A549 (cell line): Measurements from ENCODE around the gene PPP1R3C. TPM values are rescaled to one million over a fixed set of nuclear protein-coding genes. Genes with fewer than 3 reads are reported as not detected.

Experiments used
- ATAC-seq, 2 experiments: fragments of 200-7000 bp in 1 of 2; fragments of >200 bp in 1 of 2; cut with Nextera tagmentation in 1 of 2; cut with Tn5 transposase in 1 of 2; 3 replicates each; pipeline versions ENCODE4 v1.8.0 to v1.9.1; 2018 to 2020; ENCODE audit warnings: mild to moderate bottlenecking in 1 of 2, moderate library complexity in 1 of 2
- CTCF ChIA-PET: fragments of 300-600 bp; sonication (Branson Sonifier 250); formaldehyde crosslinking; extraction: SDS; loops from one replicate; lab custom pipeline; 2021; ENCODE audit warnings: antibody characterized with exemption, inconsistent platforms; lab: Yijun Ruan, JAX
- POLR2A ChIA-PET: fragments of 350-600 bp; formaldehyde crosslinking; extraction: SDS; loops from one replicate; lab custom pipeline; 2021; ENCODE audit warnings: antibody characterized with exemption, inconsistent platforms; lab: Yijun Ruan, JAX
- DNase-seq, 2 experiments: peaks; one replicate each; pipeline versions ENCODE4 v3.0.0 to v3.0.0-alpha.2; 2011 to 2016; ENCODE audit warnings: low read depth in 1 of 2, low spot score in 1 of 2
- FAIRE-seq: peaks from 2 replicates; lab custom pipeline; 2011; peaks lifted over from hg19 to GRCh38; lab: Jason Lieb, UNC
- H3K27ac ChIP-seq, 2 experiments: fragments of >200 bp; sonication (Bioruptor Twin); formaldehyde crosslinking; 3 replicates each; pipeline ENCODE4 v1.5.1; 2016 to 2017
- H3K4me1 ChIP-seq: fragments of >200 bp; sonication (Bioruptor Twin); formaldehyde crosslinking; 3 replicates; pipeline ENCODE4 v1.6.1; 2016
- H3K4me2 ChIP-seq: fragments of >200 bp; sonication (Bioruptor Twin); formaldehyde crosslinking; 3 replicates; pipeline ENCODE4 v1.6.1; 2016
- H3K4me3 ChIP-seq: fragments of >200 bp; sonication (Bioruptor Twin); formaldehyde crosslinking; 3 replicates; pipeline ENCODE4 v1.5.1; 2016
- H3K9me3 ChIP-seq: fragments of >200 bp; sonication (Bioruptor Twin); formaldehyde crosslinking; 3 replicates; pipeline ENCODE4 v1.6.1; 2016
- CBX8 ChIP-seq: fragments of 200-600 bp; sonication (generic); IDR thresholded peaks from 2 replicates; pipeline ENCODE4 v1.6.1; 2016
- CHD2 ChIP-seq: fragments of 150-350 bp; IDR thresholded peaks from 2 replicates; pipeline ENCODE4 v1.6.1; 2014; ENCODE audit warnings: low read length; ENCODE audit not compliant: partially characterized antibody
- CTCF ChIP-seq: fragments of >200 bp; sonication (Bioruptor Twin); formaldehyde crosslinking; IDR thresholded peaks from 3 replicates; pipeline ENCODE4 v1.5.1; 2016
- EHF ChIP-seq: fragments of 250-450 bp; sonication (Bioruptor Pico); IDR thresholded peaks from 2 replicates; pipeline ENCODE4 v1.5.0; 2020; ENCODE audit warnings: mild to moderate bottlenecking
- ELK1 ChIP-seq: fragments of 150-350 bp; IDR thresholded peaks from 2 replicates; pipeline ENCODE4 v1.6.1; 2014; ENCODE audit warnings: low read depth, mild to moderate bottlenecking, low read length
- ESRRA ChIP-seq: fragments of 150-350 bp; IDR thresholded peaks from 2 replicates; pipeline ENCODE4 v1.6.1; 2014; ENCODE audit warnings: mild to moderate bottlenecking, low read length, borderline replicate concordance
- FOSL2 ChIP-seq, 2 experiments: fragments of 450-650 bp in 1 of 2; fragments of >200 bp in 1 of 2; sonication (Bioruptor Twin) in 1 of 2; formaldehyde crosslinking; IDR thresholded peaks; 2 replicates each; pipeline versions ENCODE4 v1.5.0 to v1.6.1; 2016 to 2020; ENCODE audit warnings: mild to moderate bottlenecking in 1 of 2, moderate library complexity in 1 of 2
- GATA3 ChIP-seq: IDR thresholded peaks from 2 replicates; pipeline ENCODE4 v1.6.1; 2012; ENCODE audit warnings: borderline replicate concordance
- HES2 ChIP-seq: fragments of >200 bp; sonication (Bioruptor Twin); formaldehyde crosslinking; IDR thresholded peaks from 2 replicates; pipeline ENCODE4 v1.6.1; 2016
- HOXA7 ChIP-seq: fragments of 250-450 bp; sonication (Bioruptor Pico); IDR thresholded peaks from 2 replicates; pipeline ENCODE4 v1.5.0; 2020; ENCODE audit warnings: mild to moderate bottlenecking, moderate library complexity
- HOXB13 ChIP-seq: fragments of 250-450 bp; sonication (Bioruptor Pico); IDR thresholded peaks from 2 replicates; pipeline ENCODE4 v1.5.0; 2020; ENCODE audit warnings: low read depth, mild to moderate bottlenecking, moderate library complexity
- JUN ChIP-seq, 2 experiments: fragments of >200 bp; sonication (Bioruptor Twin); formaldehyde crosslinking; IDR thresholded peaks; 2 replicates in 1 of 2; 3 replicates in 1 of 2; pipeline ENCODE4 v1.6.1; 2016 to 2017
- KDM1A ChIP-seq: fragments of 200-600 bp; sonication (generic); IDR thresholded peaks from 2 replicates; pipeline ENCODE4 v1.6.1; 2016; ENCODE audit warnings: low read depth, mild to moderate bottlenecking
- KDM5A ChIP-seq: fragments of 200-600 bp; sonication (generic); IDR thresholded peaks from 2 replicates; pipeline ENCODE4 v1.6.1; 2016; ENCODE audit warnings: antibody characterized with exemption, mild to moderate bottlenecking
- MAX ChIP-seq: IDR thresholded peaks from 2 replicates; pipeline ENCODE4 v1.6.1; 2012
- MAZ ChIP-seq: fragments of 150-350 bp; IDR thresholded peaks from 2 replicates; pipeline ENCODE4 v1.6.1; 2014; ENCODE audit warnings: antibody characterized with exemption, low read depth, low read length, borderline replicate concordance
- NFE2L2 ChIP-seq: fragments of 150-350 bp; conservative IDR thresholded peaks from 2 replicates; pipeline ENCODE4 v1.6.1; 2014; ENCODE audit warnings: low read length
- NR3C1 ChIP-seq: fragments of >200 bp; sonication (Bioruptor Twin); formaldehyde crosslinking; IDR thresholded peaks from 3 replicates; pipeline ENCODE4 v1.6.1; 2017
- PBX3 ChIP-seq: IDR thresholded peaks from 2 replicates; pipeline ENCODE4 v1.6.1; 2012
- PHF8 ChIP-seq: fragments of 200-600 bp; sonication (generic); IDR thresholded peaks from 2 replicates; pipeline ENCODE4 v1.6.1; 2016; ENCODE audit warnings: low read depth, mild to moderate bottlenecking, antibody characterized with exemption, moderate library complexity, borderline replicate concordance
- POLR2AphosphoS2 ChIP-seq: conservative IDR thresholded peaks from 2 replicates; pipeline ENCODE4 v1.6.1; 2012; ENCODE audit warnings: low read length, improper control_type of control experiment, inconsistent platforms
- RAD21 ChIP-seq, 2 experiments: fragments of >200 bp in 1 of 2; sonication (Bioruptor Twin) in 1 of 2; formaldehyde crosslinking in 1 of 2; IDR thresholded peaks in 1 of 2; conservative IDR thresholded peaks in 1 of 2; 2 replicates in 1 of 2; 3 replicates in 1 of 2; pipeline ENCODE4 v1.6.1; 2012 to 2018; ENCODE audit warnings: inconsistent platforms in 1 of 2
- RCOR1 ChIP-seq: fragments of 150-350 bp; IDR thresholded peaks from 2 replicates; pipeline ENCODE4 v1.6.1; 2014; ENCODE audit warnings: antibody characterized with exemption, low read length, low read depth
- RFX5 ChIP-seq: fragments of 450-650 bp; IDR thresholded peaks from 2 replicates; pipeline ENCODE4 v1.7.1; 2014; ENCODE audit warnings: antibody characterized with exemption, mild to moderate bottlenecking, moderate library complexity
- SMC3 ChIP-seq: fragments of >200 bp; sonication (Bioruptor Twin); formaldehyde crosslinking; IDR thresholded peaks from 3 replicates; pipeline ENCODE4 v1.6.1; 2018; ENCODE audit warnings: inconsistent platforms
- ZC3H11A ChIP-seq: fragments of 450-650 bp; IDR thresholded peaks from 2 replicates; pipeline ENCODE4 v1.6.1; 2014; ENCODE audit warnings: antibody characterized with exemption, mild to moderate bottlenecking
- ZSCAN20 ChIP-seq: fragments of 250-450 bp; sonication (Bioruptor Pico); IDR thresholded peaks from 2 replicates; pipeline ENCODE4 v1.8.0; 2022; ENCODE audit warnings: mild to moderate bottlenecking, moderate library complexity
- WGBS: methylation state at CpG from one replicate; pipeline ENCODE4 v1.1.6; 2017; ENCODE audit errors: missing lambda C conversion rate; 5-methylcytosine and 5-hydroxymethylcytosine counted together
- polyA plus RNA-seq, 4 experiments: library from polyadenylated mRNA; depleted of rRNA in 3 of 4; stranded (reverse); fragments of >200 nt; fragmentation: RNase III in 1 of 4; extraction: RNeasy Plus Mini Kit Qiagen cat#74134 plus additional on column Dnase treatment in 1 of 4; gene quantifications; 2 replicates in 3 of 4; 3 replicates in 1 of 4; pipeline ENCODE4 v1.2.3, GENCODE V29; 2011 to 2017

The PPP1R3C gene
- polyA plus RNA-seq, 2 of the 4 experiments (the other 2 are of a cell fraction), result 10.5 to 20.0 TPM

GRCh38 chr10:91626936-91627335 is 5.9 kb downstream of the PPP1R3C start:
- CTCF ChIA-PET, result interaction anchor here (1.1 to 3.4 kb wide), 8 partner anchors 9 to 328 kb away, joined by 3 to 16 read pairs (median 5); no protein-coding TSS in a partner anchor
- POLR2A ChIA-PET, result no interaction called here
- Histone ChIP-seq H3K4me1 (peaks cover 20% of the 10 kb centered on the region; the same call in 2 of the 3 replicates), H3K27ac (no peak overlapping the region), H3K4me3 (no peak overlapping the region)
- TF ChIP-seq ZC3H11A (no peak), GATA3 (no peak), RFX5 (no peak), SMC3 (no peak), POLR2AphosphoS2 (no peak), RAD21 (conservative IDR thresholded peaks at IDR 0.05 in 1 of 2, IDR thresholded peaks at IDR 0.05 in 1 of 2) (no peak), HES2 (no peak), ZSCAN20 (no peak), FOSL2 (IDR thresholded peaks at IDR 0.05) (no peak), FOSL2 (CRISPR knock-in tag; IDR thresholded peaks at IDR 0.05) (no peak), JUN (IDR thresholded peaks at IDR 0.05) (no peak), NFE2L2 (no peak)
- TF ChIP-seq, all 56 proteins: peak for 0
- ATAC-seq (peak in 1 of 2 experiments; percentile 37; a peak in 3 of 6 replicates), FAIRE-seq (no peak), DNase-seq (no peak)
- 88% methylated on average over 2 of the region's 2 CpGs for WGBS
- Histone ChIP-seq H3K4me2 (no peak overlapping the region), H3K9me3 (no peaks in the 10 kb centered on the region)

- TF ChIP-seq ELK1 (no peak), RCOR1 (no peak), CTCF (no peak), ESRRA (no peak), CHD2 (no peak)
- Histone ChIP-seq H3K4me1 (peaks cover 9% of the 10 kb centered on the region; the same call in 1 of the 3 replicates), H3K4me2 (no peak overlapping the region), H3K9me3 (no peaks in the 10 kb centered on the region), H3K27ac (no peak overlapping the region), H3K4me3 (no peak overlapping the region)
- no peak for DNase-seq
- POLR2A ChIA-PET, result interaction anchor here (1.2 kb wide), 1 partner anchor 8 kb away, joined by 5 read pairs; the partner anchor contains the start of gene PPP1R3C
- no peak for FAIRE-seq
- no peak for ATAC-seq
- CTCF ChIA-PET, result interaction anchor here (2.3 kb wide), 1 partner anchor 10 kb away, joined by 14 read pairs; the partner anchor contains the start of gene PPP1R3C
These were observed 8.2 kb downstream of the PPP1R3C start for GRCh38 chr10:91624633-91625032.

- H3K9me3 ChIP-seq, result no peaks in the 10 kb centered on the region
- no peak overlapping the region for H3K4me2 ChIP-seq
- no peak overlapping the region for H3K4me3 ChIP-seq
- no peak for ATAC-seq
- no peak for FAIRE-seq
- H3K27ac ChIP-seq, result no peak overlapping the region
- WGBS, result 93% methylated on average over 1 of the region's 1 CpG
- CTCF ChIA-PET, result interaction anchor here (0.6 to 2.3 kb wide), 5 partner anchors 9 to 178 kb away, joined by 3 to 14 read pairs (median 4); partner anchors contain the start of gene PPP1R3C
- no peak for DNase-seq
- TF ChIP-seq KDM1A (no peak), GATA3 (no peak), EHF (no peak), HOXB13 (CRISPR knock-in tag) (no peak), NR3C1 (no peak), HOXA7 (no peak), MAZ (no peak), MAX (no peak), PBX3 (no peak), SMC3 (no peak), CBX8 (no peak), PHF8 (no peak), KDM5A (no peak), RCOR1 (no peak), HES2 (no peak), CHD2 (no peak)
- TF ChIP-seq, all 56 proteins: peak for 0
- POLR2A ChIA-PET, result interaction anchor here (1.6 kb wide), 1 partner anchor 10 kb away, joined by 5 read pairs; the partner anchor contains the start of gene PPP1R3C
- peaks cover under 1% of the 10 kb centered on the region; the same call in 1 of the 3 replicates for H3K4me1 ChIP-seq
These were observed 10.3 kb downstream of the PPP1R3C start for GRCh38 chr10:91622601-91623000.
